HFF-Myc (cell line): ENCODE measurements around the gene PLA2G2A.

Experiments used
- DNase-seq: peaks from one replicate; pipeline ENCODE4 v3.0.0-alpha.2; 2011; ENCODE audit warnings: low read depth; ENCODE audit errors: extremely low read depth
- H3K4me3 ChIP-seq: replicated peaks from 2 replicates; pipeline ENCODE4 v1.5.1; 2011; ENCODE audit warnings: low read depth, mild to moderate bottlenecking, control low read depth, low read length
- CTCF ChIP-seq: IDR thresholded peaks from 2 replicates; pipeline ENCODE4 v1.5.1; 2012; ENCODE audit warnings: mild to moderate bottlenecking, low read depth, low read length, control low read depth; ENCODE audit errors: missing control alignments

PLA2G2A gene

GRCh38 chr1:19981507-19982312 is 2.3 kb upstream of the PLA2G2A start:
- no peak for DNase-seq
- no peak for TF ChIP-seq CTCF

DNA sequence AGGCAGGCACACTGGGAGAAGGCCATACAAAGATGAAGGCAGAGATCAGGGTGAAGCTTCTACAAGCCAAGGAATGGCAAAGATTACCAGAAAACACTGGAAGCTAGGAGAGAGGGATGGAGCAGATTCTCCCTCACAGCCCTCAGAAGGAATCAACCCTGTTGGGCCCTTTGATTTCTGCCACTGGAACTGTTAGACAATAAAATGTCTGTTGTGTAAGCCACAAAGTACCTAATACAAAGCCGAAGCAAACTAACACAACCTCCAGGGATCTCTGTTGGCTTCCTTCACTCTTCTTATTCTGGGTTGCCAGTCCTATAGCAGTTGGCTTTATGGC is 1.7 kb upstream of the PLA2G2A start:
- DNase-seq: no peak
- no peak for TF ChIP-seq CTCF
- no peak overlapping the region for H3K4me3 ChIP-seq

More at GRCh38 chr1:19981507-19982312, 2.3 kb upstream of the PLA2G2A start:
- H3K4me3 ChIP-seq: no peak overlapping the region

DNA sequence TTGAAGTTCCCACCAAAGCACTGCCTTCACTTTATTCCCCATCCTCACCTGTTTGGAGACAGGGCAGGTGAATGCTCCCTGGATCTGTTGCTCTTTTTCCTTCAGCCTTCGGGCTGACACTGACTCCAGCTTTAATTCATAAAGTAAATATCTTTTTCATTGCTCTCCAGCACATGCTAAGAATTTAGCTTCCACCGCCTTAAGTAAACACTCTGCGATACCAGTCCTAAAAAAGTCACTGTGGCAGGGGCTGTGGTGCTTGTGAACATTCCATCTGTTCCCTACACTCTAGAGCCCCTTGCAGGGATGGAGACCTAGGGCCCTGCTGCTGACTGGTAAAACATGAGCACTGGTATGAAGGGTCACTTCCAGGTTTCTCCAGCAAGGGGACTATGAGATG is 896 bp upstream of the PLA2G2A start:
- TF ChIP-seq CTCF: no peak
- no peak for DNase-seq
- no peak overlapping the region for H3K4me3 ChIP-seq

DNA sequence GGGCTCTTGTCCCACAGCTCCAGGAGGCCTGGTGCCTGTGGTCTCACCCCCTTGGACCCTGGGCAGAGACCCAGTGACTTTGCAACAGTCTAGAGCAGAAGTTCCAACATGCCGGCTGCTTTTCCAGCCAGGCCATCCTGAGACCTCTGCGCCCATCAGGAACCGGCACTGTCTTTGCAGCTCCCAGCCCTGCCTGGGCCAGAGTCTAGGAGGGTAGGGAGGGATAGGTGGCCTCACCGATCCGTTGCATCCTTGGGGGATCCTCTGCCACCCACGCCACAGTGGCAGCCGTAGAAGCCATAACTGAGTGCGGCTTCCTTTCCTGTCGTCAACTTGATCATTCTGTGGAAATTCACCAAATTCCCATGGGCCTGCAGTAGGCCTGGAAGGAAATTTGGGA is 1.3 kb downstream of the PLA2G2A start:
- no peak for TF ChIP-seq CTCF
- no peak for DNase-seq
- H3K4me3 ChIP-seq: no peak overlapping the region

DNA sequence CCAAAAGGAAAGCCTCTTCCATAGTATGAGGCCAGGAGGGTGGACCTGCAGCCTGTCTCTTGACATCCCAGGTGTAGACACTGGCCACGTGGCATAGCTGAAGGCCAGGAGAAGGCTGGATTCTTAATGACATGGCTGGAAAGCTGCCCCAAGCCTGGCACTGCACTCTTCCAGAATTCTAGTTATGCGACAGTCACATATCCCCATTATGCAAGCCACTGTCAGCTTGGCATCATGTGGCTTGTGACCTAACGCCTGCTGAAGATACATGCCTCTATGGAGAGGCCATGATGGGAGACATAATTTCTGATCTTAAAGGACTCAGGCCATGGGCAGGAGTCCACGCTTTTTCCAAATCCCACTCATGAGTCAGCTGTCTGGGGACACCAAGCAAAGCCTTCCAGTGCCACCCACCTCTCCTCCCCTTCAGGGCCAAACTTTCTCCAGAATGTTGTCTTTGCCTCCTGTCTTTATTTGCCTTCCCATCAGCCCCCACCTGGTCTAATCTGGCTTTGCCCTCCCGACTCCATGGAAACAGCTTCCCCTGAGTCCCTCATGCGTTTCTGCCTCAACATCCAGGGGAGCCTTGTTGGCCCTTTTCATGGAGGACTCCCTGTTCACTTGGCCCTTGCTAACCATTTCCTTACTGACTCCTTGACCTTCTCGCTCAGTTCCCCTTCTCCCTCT is 3.0 kb downstream of the PLA2G2A start:
- H3K4me3 ChIP-seq: no peak overlapping the region
- no peak for TF ChIP-seq CTCF

GRCh38 chr1:19975423-19976193 is 3.8 kb downstream of the PLA2G2A start:
- DNase-seq: no peak
- no peak overlapping the region for H3K4me3 ChIP-seq
- TF ChIP-seq CTCF: no peak

More for the DNA sequence above, 3.0 kb downstream of the PLA2G2A start:
- no peak for DNase-seq
